Measurements from ENCODE around the gene FOXN1.

DNA sequence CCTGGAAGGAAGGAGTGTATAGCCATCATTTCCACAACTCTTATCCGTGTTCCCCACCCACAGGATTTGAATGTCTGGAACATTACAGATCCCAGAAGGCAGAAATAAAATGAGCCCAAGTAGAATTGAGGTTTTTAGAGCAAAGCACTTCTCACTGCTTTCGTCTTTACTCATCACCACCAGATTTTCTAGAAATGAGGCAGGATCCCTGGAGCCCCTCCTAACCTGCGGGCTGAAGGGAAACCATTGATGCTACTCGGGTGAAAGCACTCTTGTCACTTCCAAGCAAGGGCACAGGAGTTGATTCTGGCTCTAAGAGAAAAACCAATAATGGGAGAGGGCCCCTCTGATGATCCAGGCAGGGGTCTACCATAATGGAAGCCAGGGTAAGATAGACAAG is 73.4 kb downstream of the FOXN1 start:
- TF ChIP-seq, protein P1, sequence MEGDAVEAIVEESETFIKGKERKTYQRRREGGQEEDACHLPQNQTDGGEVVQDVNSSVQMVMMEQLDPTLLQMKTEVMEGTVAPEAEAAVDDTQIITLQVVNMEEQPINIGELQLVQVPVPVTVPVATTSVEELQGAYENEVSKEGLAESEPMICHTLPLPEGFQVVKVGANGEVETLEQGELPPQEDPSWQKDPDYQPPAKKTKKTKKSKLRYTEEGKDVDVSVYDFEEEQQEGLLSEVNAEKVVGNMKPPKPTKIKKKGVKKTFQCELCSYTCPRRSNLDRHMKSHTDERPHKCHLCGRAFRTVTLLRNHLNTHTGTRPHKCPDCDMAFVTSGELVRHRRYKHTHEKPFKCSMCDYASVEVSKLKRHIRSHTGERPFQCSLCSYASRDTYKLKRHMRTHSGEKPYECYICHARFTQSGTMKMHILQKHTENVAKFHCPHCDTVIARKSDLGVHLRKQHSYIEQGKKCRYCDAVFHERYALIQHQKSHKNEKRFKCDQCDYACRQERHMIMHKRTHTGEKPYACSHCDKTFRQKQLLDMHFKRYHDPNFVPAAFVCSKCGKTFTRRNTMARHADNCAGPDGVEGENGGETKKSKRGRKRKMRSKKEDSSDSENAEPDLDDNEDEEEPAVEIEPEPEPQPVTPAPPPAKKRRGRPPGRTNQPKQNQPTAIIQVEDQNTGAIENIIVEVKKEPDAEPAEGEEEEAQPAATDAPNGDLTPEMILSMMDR (IDR thresholded peaks at IDR 0.05) = no peak
- no peak for TF ChIP-seq POLR2A (IDR thresholded peaks at IDR 0.05)
